AG09309 (cell line): ENCODE results near the gene ZNF709.
"Not testable (repeated sequence)": the region's sequence is repeated elsewhere in the genome, so short reads cannot be mapped to it uniquely, and the experiment has no call there.

Experiments
- DNase-seq: peaks from one replicate; pipeline ENCODE4 v3.0.0-alpha.2; 2010; ENCODE audit warnings: low read depth
- H3K4me3 ChIP-seq: 2 replicates; pipeline ENCODE4 v1.5.1; 2011; ENCODE audit warnings: mild to moderate bottlenecking, low read depth, low read length, moderate library complexity; ENCODE audit not compliant: control insufficient read depth
- CTCF ChIP-seq: IDR thresholded peaks from 2 replicates; pipeline ENCODE4 v1.5.1; 2011; ENCODE audit warnings: mild to moderate bottlenecking, low read depth, low read length, inconsistent platforms; ENCODE audit not compliant: insufficient read depth, control insufficient read depth; ENCODE audit errors: missing control alignments

ZNF709 gene

GRCh38 chr19:12482509-12482886 lies 2.1 kb downstream of the ZNF709 start:
- H3K4me3 ChIP-seq: no peak overlapping the region
- no peak for DNase-seq
- TF ChIP-seq CTCF: no peak

- H3K4me3 ChIP-seq: no peak overlapping the region
- TF ChIP-seq CTCF: no peak
- DNase-seq: no peak
Observed at GRCh38 chr19:12481781-12482508, 2.7 kb downstream of the ZNF709 start.

GRCh38 chr19:12478234-12478941 lies 6.2 kb downstream of the ZNF709 start:
- TF ChIP-seq CTCF: no peak
- no peak overlapping the region for H3K4me3 ChIP-seq
- DNase-seq: no peak

- DNase-seq, H3K4me3 ChIP-seq: not testable (repeated sequence)
Observed at GRCh38 chr19:12467651-12468050, 17.0 kb downstream of the ZNF709 start.

- no peak for DNase-seq
- H3K4me3 ChIP-seq: no peak overlapping the region
- no peak for TF ChIP-seq CTCF
Observed at GRCh38 chr19:12465211-12465610, 19.4 kb downstream of the ZNF709 start.

- DNase-seq: no peak
- TF ChIP-seq CTCF: no peak
- no peak overlapping the region for H3K4me3 ChIP-seq
Observed at GRCh38 chr19:12464769-12465168, 19.8 kb downstream of the ZNF709 start.

GRCh38 chr19:12464139-12464538 lies 20.5 kb downstream of the ZNF709 start:
- DNase-seq, H3K4me3 ChIP-seq: not testable (repeated sequence)
